Measurements from ENCODE around the gene COL23A1.
"Not testable (repeated sequence)": the region's sequence is repeated elsewhere in the genome, so short reads cannot be mapped to it uniquely, and the experiment has no call there.

The COL23A1 gene

DNA sequence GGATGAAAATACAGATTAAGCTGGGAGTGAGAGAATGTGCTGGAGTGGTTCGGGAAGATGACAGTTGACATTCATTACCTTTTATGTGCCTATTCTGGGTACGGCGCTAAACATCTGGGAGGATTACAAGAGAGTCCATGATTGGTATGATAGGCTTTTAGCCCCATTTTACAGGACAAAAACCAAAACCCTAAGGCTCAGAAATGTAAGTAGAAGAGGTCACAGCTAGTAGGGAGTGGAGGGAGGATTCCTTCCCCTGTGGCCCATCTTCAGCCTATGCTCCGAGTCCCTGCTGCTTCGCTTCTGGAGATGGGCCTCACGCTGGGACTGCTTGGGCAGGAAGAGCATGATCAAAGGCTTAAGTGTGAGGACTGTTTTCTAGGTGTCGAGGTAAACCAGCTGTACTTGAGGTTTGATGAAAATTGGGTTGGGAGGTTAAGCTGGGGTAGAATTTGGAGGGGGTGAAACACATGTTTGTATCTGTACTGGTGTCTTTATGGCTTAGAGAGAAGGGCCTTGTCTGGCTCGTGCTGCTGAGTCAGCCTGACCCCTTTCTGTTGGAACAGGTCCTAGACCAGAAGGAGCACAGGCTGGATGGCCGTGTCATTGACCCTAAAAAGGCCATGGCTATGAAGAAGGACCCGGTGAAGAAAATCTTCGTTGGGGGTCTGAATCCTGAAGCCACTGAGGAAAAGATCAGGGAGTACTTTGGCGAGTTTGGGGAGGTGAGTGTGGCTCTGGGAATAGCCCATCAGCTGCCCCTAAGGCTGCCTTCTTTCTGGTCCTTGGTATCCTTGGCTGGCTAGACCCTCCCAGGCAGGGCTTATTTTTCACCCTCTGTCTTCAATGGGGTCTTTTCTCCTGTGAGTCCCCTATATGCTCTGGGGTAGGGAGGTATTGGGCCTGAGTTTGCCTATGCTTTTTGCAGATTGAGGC lies 383.8 kb downstream of the COL23A1 start:
- DNase-seq (ENCODE audit: low spot score), result no peak

DNA sequence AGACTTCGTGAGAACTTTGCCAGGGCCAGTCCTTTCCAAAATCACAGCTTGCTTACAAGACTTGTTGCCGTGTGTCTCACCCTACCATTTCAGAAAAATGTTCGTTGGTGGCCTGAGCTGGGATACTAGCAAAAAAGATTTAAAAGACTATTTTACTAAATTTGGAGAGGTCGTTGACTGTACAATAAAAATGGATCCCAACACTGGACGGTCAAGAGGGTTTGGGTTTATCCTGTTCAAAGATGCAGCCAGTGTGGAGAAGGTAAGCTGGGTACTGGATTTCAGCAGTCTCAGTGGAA lies 384.5 kb downstream of the COL23A1 start:
- no peak for DNase-seq (ENCODE audit: low spot score)

DNA sequence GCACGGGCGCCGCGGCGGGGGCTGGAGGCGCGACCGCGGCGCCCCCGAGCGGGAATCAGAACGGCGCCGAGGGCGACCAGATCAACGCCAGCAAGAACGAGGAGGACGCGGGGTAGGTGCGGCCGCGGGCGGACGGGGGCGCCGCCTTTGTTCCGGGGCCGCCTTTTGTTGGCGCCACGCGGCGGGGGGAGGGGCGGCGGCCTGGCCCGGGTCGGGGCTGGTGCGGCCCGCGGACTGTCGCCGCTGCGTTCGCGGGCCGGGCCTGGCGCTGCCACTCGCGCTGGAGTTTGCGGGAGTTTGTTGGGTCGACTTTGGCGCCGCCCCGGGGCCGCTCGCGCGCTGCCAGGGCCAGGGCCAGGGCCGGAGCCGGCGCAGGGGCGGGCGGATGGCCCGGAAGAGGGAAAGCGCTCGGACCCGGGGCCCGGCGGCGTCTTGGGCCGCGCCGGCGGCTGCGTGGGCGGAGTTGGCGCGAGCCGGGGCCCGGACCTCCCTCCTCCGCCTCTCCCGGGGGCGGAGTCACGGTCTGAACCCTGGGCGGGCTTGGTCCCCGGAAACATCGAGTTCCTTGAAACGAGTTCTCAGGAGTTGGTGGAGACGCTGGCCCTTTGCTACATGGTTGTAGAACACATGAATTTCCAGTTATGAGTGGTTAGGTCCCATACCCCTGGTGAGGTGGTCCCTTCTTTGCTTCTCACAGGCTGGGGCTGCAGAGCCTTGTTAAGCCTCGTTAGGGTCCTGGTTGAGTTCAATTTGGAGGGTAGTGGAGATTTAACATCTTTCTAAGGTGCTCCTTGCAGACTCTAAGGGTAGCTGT lies 385.1 kb downstream of the COL23A1 start:
- DNase-seq (ENCODE audit: low spot score), result peak; percentile 85

DNA sequence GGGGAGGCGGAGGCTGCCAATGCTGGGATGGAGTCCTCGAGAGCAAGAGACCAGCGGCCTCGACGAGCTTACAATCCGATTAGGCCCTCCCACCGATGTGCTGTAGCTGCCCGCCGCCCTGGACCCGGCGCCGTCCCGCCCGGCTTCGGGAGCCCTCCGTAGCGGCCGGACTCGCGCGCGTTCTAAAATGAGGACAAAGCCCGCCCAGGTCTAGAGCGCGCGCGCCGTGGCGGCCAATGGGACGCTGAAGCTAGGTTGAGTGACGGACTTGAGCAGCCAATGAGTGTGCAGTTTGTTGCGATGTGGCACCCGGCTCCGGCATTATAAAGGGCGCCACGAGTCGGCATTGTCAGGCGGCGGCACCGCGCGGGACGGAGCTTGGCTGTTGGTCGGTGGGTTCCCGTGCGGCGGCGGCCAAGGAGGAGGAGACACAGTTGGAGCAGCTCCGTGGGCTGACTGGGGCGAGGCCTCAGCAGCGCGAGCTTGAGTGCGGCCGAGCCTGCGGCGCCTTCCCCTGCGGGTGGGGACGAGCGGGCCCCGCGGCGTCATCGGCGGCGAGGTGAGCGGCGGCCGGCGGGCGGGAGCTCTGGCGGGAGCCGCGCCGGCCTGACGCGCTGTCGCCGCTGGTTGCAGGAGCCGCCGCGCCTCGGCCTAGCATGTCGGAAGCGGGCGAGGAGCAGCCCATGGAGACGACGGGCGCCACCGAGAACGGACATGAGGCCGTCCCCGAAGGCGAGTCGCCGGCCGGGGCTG lies 385.8 kb downstream of the COL23A1 start, which contains the start of gene HNRNPAB:
Gene HNRNPAB, plus strand, starts transcription at position 352 of the 753 bp plus-strand sequence. Its CDS starts 305 bp downstream, at position 657.
- DNase-seq (ENCODE audit: low spot score), result peak; percentile 96

DNA sequence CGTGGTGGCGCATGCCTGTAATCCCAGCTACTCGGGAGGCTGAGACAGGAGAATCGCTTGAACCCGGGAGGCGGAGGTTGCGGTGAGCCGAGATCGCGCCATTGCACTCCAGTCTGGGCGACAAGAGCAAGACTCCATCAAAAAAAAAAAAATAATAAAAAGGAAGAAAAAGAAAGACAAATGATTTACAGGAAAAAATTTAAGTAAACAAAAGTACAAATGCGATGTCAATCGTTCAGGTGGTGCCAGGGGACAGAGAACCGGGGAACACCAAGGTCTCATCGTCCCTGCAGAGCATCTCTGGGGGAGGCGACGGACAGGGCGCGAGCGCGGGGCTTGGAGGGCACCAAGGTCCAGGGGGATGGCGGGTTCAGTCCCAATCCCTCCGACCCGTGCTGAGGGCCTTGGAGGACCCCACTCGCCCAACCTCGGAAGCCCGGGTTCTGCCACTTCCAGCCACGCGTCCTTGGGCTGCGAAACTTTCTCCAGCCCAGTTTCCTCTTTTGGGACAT lies 386.5 kb downstream of the COL23A1 start:
- no peak for DNase-seq (ENCODE audit: low spot score)

DNA sequence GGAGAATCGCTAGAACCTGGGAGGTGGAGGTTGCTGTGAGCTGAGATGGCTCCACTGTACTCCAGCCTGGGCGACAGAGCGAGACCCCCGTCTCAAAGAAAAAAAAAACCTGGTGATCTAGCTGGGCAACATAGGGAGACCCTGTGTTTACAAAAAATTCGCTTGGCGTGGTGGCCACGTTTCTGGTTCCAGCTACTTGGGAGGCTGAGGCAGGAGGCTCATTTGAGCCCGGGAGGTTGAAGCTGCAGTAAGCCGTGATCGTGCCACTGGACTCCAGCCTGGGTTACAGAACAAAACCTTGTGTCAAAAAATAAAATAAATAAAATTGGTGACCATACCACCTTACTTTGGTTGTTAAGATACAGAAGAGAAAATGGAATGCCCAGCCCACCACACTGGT lies 387.7 kb downstream of the COL23A1 start:
- no peak for DNase-seq (ENCODE audit: low spot score)

DNA sequence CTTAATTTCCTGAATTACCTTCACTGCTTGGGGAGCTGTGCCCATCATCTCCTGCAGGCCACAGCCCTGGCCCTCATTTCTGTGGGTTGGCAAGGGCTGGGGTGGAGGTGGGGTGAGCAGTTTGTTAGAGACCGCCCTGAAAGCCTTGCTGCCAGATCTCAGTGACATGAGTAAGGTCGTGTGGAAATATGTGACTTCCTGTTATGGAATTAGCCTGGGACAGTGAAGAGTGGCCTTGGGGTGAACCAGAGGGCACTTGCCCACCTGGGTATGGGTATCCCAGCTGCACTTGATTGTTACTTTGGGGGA lies 388.3 kb downstream of the COL23A1 start:
- DNase-seq (ENCODE audit: low spot score), result no peak

DNA sequence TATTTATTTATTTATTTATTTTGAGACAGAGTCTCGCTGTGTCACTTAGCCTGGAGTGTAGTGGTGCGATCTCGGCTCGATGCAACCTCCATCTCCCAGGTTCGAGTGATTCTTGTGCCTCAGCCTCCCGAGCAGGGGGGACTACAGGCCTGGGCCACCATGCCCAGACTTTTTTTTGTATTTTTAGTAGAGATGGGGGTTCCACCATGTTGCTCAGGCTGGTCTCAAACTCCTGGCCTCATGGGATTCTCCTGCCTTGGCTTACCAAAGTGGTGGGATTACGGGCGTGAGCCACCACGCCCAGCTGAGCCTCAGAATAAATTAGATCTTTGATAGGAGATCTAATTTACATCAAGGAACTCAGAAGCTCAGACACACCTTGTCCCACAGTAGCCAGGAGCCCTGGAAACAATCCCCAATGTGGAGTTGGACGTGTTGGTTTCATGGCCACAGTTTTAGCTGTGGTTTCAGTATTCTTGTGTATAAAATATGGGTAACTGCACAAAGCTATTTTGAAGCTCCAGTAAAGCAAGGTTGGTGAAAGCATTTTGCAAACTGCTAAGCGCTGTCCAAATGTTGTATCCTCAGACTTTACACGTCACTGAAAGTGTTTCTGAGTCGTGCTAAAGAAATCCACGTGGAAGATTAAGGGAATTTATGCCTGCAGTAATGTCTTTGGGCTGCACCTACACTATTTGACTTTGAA lies 388.8 kb downstream of the COL23A1 start:
- no peak for DNase-seq (ENCODE audit: low spot score)

DNA sequence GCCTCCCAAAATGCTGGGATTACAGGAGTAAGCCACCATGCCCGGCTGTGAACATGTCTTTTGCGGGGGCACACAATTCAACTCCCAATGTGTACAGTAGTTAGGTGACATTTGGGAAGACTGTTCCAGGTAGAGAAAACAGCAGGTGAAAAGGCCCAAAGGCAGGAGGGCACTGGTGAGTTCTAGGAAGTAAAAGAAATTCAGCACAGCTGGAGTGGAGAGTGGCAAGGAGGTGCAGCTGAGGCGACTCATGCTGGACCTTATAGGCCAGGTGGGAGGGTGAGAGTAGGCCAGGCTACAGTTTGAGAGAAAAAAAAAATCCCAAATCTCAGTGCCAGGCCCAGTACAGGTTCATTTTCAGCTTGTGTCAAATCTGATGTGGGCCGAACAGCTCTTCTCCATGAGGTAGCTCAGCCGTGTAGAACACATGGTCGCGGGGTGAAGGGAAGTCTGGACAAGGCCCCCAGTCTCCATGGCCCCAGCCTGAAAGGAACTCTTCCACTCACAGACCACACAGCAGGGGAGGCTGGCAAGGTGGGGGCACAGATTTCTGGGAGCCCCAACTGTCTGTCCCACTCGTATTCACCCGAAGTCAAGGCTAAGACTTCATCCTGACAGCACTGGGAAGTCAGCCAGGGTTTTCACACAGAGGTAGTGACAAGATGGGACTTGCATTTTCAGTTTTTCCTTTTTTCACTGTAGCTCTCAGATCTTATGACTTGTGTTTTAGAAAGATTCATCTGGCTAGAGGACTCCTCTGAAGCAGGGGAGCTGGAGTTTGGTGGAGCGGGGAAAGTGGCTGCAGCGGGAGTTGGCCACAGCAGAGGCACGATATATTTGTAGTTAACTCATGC lies 390.4 kb downstream of the COL23A1 start:
- DNase-seq (ENCODE audit: low spot score), result no peak

DNA sequence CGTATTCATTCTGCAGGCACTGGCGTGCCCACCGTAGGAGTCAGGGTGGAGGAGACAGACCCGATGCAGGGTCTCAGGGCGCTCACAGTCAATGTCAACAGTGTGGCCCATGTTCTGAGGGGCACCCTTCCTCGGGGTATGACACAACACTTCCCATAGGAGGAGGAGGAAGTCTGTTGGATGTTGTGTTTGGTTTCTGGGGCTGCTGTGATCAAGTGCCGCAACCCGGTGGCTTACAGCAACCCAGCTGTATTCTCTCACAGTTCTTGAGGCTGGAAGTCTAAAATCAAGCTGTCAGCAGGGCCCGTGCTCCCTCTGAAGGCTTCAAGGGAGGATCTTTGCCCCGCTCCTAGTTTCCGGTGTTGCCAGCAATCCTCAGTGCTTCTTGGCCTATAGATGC lies 391.5 kb downstream of the COL23A1 start:
- DNase-seq (ENCODE audit: low spot score), result no peak

DNA sequence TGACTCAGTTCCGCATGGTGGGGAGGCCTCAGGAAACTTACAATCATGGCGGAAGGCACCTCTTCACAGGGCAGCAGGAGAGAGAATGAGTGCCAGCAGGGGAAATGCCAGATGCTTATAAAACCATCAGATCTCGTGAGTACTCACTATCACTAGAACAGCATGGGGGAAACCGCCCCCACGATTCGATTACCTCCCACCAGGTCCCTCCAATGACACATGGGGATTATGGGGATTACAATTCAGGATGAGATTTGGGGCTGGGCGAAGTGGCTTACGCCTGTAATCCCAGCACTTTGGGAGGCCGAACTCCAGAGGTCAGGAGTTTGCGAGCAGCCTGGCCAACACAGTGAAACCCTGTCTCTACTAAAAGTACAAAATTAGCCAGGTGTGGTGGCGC lies 392.0 kb downstream of the COL23A1 start:
- not testable (repeated sequence) for DNase-seq (ENCODE audit: low spot score)

DNA sequence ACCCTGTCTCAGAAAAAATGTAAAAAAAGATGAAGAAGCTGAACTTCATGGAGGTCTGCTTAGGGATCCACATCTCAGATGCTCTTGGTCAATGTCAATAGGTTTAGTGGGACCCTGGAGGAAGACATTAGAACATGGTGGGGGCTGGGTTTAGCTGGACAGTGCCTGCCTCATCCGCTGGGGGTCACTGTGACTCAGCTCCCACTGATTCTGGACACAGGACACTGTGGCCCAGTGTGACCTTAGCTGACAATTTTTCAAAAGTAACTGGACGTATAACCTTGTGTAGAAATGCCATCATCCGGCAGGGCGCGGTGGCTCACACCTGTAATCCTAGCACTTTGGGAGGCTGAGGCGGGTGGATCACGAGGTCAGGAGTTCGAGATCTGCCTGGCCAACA lies 393.2 kb downstream of the COL23A1 start:
- DNase-seq (ENCODE audit: low spot score), result no peak

DNA sequence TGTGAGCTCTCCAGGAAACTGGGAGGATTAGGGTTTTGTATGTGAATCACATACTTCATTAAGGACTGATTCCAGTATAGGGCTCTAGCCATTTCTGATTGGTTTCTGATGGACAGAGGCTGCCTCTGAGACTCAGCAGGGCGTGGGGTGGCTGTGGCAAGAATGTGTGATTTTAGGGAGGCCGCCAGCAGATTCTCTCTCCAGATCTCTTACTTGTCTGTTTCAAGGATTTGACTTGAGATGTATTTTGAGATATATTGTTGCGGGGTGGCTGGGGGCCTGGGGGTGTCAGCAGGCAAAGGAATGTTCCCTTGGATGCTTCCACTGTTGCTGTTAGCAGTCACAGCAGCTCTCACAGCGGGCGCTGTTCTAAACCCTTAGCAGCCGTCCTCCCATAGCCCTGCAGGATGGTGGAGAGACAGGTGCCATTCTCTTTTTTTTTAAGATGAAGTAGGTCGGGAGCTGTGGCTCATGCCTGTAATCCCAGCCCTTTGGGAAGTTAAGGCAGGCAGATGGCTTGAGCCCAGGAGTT lies 393.8 kb downstream of the COL23A1 start:
- DNase-seq (ENCODE audit: low spot score), result no peak

DNA sequence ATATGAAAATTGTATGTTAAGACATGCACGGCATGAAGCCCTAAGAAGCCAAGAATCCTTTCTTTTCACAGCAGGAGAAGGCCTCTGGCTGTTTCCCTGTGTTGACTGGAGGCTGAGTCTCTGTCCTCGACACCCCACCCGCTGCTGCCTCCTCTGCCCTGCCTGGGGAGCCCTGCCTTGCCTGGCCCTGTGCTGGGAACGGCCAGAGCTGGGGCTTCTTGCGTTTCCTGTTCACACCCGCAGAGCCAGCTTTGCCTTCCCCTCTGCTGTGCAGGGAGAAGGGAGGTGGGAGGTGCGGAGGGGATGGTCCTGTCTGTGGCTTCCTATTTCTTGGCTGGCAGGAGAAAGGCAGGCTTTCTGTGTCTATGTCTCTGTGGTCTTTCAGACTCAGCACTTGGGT lies 396.2 kb downstream of the COL23A1 start:
- no peak for DNase-seq (ENCODE audit: low spot score)

DNA sequence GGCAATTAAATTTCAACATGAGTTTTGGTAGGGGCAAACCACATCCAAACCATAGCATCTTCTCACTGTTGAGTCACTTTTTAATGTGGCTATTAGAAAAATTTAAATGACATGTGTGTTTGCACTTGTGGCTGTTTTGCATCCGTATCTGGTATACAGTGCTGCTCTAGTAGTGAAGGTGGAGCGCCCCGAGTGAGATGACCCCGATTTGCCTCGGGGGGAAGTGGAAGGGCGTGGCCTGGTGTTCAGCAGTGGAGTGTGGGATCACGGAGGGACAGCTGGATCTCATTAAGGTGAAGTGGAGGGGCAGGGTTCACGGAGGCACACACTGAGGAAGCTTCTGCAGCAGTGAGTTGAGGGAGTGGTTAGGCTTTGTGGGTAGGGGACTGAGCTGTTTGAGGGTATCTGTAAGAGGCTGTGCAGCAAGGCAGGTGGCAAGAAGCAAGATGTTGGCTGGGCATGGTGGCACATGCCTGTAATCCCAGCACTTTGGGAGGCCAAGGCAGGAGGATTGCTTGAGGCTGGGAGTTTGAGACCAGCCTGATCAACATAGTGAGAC lies 396.9 kb downstream of the COL23A1 start:
- DNase-seq (ENCODE audit: low spot score), result no peak

DNA sequence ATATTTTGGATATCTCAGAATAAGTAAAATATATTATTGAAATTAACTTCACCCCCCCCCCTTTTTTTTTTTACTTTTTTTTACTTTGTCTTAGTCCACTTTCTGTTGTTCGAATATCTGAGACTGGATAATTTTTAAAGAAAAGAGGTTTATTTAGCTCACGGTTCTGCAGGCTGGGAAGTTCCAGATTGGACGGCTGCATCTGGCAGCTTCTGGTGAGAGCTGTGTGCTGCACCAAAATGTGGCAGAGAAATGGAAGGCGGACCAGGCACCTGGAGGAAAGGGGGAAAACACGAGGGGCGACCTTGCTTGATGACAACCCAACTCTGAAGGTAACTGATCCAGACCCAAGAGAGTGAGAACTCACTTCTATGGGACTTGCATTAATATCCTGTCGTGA lies 397.4 kb downstream of the COL23A1 start:
- DNase-seq (ENCODE audit: low spot score), result no peak

DNA sequence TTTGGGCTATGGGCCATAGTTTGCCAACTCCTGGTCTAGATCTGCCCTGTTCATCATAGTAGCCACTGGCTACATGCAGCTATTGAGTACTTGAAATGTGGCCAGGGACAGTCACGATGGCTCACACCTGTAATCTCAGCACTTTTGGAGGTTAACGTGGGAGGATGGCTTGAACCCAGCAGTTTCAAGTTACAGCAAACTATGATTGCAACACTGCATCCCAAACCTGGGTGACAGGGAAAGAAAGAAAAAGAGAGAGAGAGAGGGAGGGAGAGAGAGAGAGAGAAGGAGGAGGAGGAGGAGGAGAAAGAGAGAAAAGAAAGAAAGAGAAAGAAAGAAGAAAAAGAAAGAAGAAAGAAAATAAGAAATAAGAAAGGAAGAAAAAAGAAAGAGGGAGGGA lies 397.9 kb downstream of the COL23A1 start:
- no peak for DNase-seq (ENCODE audit: low spot score)

DNA sequence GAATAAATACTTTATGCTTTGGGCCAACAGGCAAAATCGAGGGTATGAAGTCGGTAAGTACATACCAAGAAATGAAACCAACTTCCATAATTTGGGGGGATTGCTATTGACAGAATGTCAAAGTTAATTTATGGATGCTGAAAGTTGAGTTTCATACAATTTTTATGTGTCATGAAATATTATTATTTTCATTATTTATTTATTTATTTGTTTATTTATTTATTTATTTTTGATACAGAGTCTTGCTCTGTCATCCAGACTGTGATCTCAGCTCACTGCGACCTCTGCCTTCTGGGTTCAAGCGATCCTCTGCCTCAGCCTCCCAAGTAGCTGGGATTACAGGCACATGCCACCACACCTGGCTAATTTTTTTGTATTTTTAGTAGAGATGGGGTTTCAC lies 398.5 kb downstream of the COL23A1 start:
- DNase-seq (ENCODE audit: low spot score), result no peak

DNA sequence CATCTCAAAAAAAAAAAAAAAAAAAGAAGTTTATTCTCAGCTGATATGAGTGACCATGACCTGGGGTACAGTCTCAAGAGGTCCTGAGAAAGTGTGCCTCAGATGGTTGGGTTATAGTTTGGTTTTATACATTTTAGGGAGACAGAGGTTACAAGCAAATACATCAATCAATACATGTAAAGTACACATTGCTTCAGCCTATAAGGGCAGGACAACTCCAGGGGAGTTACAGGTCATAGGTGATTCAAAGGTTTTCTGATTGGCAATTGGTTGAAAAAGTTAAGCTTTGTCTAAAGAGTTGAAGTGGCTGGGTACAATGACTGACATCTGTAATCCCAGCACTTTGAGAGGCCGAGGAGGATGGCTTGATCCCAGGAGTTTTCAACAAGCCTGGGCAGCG lies 400.8 kb downstream of the COL23A1 start:
- DNase-seq (ENCODE audit: low spot score), result no peak

Measured in activated CD4-positive, alpha-beta T cell treated with anti-CD3 and anti-CD28 coated beads, Interleukin-2, Interleukin-4, amounts not matched to agents 100 ng/mL and 50 ng/mL, durations not matched to agents 16 hours and 8 hours (primary cell).